Stimulated activated CD4-positive, alpha-beta T cell treated with anti-CD3 and anti-CD28 coated beads, Interleukin-12 subunit alpha, Interleukin-12 subunit beta, amount 100 ng/mL, for 48 hours (primary cell): ENCODE results near the gene PMEL.
"Not testable (repeated sequence)": the region's sequence is repeated elsewhere in the genome, so short reads cannot be mapped to it uniquely, and the experiment has no call there.

Source experiments
- DNase-seq, 3 donors: peaks; one replicate each; pipeline ENCODE4 v3.0.0-alpha.2; 2020; ENCODE audit warnings: low read depth in 2 of 3, low spot score in 1 of 3

The PMEL gene

DNA sequence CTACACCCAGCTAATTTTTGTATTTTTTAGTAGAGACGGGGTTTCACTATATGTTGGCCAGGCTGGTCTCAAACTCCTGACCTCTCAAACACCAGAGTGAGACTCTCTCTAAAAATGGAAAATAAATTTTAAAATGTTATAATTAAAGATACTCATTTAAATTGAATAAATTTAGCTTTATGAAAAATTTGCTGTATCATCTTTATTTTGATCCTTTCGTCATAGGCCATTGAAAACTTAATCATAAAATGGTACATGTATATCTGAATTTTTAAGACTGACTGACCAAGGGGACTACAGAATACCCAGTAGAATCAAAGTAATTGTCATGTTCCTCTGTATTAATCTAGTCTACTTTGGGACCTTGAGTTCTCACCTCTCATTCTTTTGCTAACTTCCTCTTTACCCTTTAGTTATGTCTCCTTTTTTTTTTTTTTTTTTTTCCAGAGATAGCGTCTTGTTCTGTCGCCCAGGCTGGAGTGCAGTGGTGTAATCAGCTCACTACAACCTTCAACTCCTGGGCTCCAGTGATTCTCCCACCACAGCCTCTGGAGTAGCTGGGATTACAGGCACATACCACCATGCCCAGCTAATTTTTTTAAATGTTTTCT is 17.5 kb upstream of the PMEL start:
- no peak for DNase-seq

GRCh38 chr12:55982319-55982936 is 16.6 kb upstream of the PMEL start:
- DNase-seq, result no peak

- not testable (repeated sequence) for DNase-seq
These were observed 16.0 kb upstream of the PMEL start for GRCh38 chr12:55981882-55982281.

- DNase-seq, result no peak
These were observed 13.2 kb upstream of the PMEL start for GRCh38 chr12:55979069-55979468.

- no peak for DNase-seq
These were observed 12.6 kb upstream of the PMEL start for GRCh38 chr12:55978393-55978792.

DNA sequence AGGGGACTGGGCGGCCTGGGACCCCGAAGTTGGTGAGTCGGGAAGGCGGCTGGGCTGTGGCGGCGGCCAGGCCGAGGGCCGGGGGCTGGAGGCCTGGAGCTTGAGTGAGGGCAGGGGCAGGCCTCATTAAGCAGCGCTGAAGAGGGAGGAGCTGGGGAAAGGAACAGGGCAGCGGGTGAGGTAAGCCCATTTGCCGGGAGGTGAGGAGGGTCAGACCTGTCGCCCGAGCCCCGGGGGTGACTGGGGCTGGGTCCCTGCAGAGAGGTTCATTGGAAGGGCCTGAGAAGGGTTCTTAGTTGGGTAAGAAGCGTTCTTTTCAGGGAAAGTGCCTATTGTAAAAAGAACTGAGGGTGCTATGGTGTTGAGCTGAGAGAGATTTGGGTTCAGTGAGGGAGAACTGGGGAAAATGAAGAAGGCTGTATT is 8.5 kb upstream of the PMEL start:
- peak in 2 of 3 donors; percentile 12 to 19 for DNase-seq

- peak; percentile 95 to 98 (median 96) for DNase-seq
These were observed 7.9 kb upstream of the PMEL start, which contains the start of gene RAB5B for GRCh38 chr12:55973599-55974307. RAB5B (plus strand) TSS chr12:55974078; CDS start chr12:55986961, 12,883 bp downstream.

DNA sequence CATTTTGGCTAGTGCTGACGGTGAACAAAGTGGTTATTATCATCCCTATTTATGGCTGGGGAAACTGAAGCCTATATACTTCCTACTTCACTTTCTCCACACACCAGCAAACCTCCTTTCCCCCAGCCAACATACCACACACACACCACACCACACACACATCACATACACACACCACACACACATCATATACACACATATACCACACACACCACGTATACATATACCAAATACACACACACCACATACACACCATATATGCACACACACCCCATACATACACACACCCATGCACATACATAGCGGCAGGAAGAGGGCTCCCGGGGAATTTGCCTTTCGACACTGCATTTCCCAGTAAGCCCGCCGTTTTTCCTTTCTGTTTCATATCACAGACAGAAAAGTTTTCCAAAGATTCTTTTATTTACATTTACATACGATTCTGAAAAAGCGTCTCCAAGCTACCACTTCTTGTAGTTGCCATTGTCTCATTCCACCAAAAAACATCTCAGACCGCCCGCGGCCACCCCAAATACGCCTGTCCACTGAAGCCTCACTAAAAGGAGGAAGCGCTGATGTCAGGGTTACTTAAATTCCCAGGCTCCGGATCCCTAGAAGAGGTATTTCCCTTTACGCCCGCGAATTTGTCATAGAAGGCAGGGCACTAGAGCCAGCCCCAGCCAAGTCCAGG is 7.2 kb upstream of the PMEL start:
- DNase-seq, result no peak

DNA sequence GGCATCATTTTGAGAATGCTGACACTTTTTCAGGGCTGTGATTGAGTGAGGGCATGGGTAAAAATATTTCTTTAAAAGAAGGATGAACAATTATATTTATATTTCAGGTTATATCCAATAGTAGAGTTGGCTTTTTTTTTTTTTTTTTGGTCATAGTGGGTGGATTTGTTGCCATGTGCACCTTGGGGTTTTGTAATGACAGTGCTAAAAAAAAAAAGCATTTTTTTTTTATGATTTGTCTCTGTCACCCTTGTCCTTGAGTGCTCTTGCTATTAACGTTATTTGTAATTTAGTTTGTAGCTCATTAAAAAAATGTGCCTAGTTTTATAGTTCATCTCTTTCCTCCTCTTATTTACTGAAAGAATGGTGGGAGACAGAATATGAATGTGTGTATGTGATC is 6.6 kb upstream of the PMEL start:
- DNase-seq, result no peak

- no peak for DNase-seq
These were observed 6.2 kb upstream of the PMEL start for GRCh38 chr12:55972042-55972441.

DNA sequence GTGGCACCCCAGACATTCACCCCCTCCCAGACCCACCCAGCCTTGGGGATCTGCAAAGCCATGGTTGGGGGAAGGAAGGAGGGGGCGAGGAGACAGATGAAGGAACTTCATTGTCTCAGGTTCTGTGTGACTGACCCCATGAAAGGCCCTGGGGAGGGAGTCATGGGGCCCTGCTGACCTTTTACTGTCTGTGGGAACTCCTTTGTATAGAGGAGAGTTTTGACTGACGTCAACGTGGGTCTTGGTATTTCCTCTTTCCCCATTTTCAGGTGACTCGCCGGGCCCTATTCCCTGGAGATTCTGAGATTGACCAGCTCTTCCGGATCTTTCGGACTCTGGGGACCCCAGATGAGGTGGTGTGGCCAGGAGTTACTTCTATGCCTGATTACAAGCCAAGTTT is 4.9 kb upstream of the PMEL start:
- DNase-seq, result no peak

DNA sequence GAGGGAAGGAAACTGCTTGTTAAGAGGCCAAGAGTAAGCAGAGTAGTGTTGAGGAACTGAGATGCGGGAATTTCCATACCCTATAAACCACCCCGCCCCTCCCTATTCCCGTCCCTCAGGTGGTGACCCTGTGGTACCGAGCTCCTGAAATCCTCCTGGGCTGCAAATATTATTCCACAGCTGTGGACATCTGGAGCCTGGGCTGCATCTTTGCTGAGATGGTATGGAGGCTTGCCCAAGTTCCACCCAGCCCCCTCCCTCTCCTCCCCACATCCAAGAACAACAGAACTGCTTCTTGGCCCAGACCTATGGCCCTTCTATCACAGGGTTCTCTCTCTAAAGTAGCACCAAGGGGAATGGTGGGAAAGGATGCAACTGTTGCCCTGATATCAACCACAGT is 3.5 kb upstream of the PMEL start:
- DNase-seq, result no peak

- DNase-seq, result peak; percentile 84 to 93 (median 89)
These were observed 803 bp upstream of the PMEL start, which contains the start of gene CDK2 for GRCh38 chr12:55966408-55967281. CDK2 (plus strand) TSS chr12:55966830; CDS start chr12:55967009, 179 bp downstream.

DNA sequence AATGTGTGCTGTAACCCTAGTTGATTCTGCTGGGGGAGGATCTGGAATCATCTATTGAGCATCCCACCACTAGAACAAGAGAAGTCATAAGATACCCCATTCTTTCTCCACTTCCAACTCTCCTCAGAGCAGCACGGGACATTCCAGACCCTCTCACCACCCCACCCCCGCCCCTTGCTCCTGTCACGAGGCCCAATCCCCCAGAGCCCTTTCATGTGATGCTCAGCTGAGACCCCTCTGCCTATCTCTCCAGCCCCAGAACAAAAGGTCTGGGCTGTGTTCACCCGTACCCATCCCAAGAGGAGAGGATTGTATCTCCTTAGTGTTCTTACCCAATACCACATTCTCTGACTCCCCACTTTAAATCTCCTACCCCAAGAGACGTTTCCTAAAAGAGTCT is 602 bp downstream of the PMEL start:
- no peak for DNase-seq

DNA sequence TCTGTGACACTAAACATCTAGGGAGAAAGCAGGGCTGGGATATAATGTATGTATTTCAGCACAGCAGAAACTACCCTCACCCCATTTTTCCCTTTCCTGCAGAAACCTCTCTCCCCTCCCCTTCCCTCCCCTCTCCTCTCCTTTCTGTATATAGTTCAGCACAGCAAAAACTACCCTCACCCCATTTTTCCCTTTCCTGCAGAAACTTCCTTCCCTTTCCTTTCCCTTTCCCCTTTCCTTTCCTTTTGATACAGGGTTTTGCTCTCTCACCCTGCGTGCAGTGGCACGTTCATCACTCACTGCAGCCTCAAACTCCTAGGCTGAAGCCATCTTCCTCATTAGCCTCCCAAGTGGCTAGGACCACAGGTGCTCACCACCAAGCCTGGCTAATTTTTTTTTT is 2.1 kb downstream of the PMEL start:
- DNase-seq, result no peak

DNA sequence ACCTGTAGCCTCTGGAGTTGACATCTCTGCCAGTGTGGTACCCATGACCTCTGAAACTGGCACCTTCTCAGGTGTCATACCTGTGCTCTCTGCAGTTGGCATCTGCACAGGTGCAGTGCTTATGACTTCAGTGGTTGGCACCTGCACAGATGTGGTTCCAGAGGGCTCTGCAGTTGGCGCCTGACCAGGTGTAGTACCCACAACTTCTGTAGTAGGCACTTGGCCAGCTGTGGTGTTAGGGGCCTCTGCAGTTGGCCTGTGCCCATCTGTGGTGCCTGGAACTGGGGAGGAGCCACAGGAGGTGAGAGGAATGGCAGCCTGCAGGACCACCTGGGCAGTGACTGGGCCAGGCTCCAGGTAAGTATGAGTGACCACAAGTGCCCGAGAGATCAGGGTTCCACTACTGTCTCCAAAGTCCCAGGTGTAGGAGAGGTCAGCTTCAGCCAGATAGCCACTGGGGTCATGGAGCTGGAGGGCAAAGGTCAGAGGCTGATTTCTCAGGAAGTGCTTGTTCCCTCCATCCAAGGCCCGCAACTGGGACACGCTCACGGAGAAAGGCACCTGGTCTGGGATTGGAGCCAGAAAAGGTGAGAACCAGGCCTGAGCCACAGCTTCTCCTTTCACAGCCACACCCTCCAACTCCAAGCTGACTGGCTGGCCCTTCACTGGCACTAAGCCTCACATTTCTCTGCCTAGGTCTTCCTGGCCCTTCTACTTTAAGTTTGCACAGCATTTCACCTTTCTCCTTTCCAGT is 8.6 kb downstream of the PMEL start:
- no peak for DNase-seq

- peak in 1 of 3 donors; percentile 32 for DNase-seq
These were observed 9.9 kb downstream of the PMEL start for GRCh38 chr12:55955800-55956508.

DNA sequence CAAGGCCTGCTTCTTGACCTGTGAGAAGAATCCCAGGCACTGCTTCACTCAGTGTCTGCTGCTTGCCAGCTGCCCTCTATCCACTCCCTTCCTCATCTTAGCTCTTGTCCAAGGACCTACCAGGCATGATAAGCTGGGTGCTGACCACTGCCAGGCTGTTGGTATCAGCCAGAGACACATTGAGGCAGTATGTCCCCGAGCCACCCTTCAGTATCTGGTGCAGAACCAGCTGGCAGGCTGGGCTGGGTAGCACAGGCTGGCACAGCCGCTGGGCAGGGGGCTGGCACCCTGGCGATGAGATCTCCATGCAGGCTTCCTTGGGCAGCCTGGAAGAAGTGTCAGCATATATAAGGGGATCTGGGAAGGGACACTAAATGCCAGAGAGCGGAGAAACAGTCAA is 10.5 kb downstream of the PMEL start:
- DNase-seq, result no peak

DNA sequence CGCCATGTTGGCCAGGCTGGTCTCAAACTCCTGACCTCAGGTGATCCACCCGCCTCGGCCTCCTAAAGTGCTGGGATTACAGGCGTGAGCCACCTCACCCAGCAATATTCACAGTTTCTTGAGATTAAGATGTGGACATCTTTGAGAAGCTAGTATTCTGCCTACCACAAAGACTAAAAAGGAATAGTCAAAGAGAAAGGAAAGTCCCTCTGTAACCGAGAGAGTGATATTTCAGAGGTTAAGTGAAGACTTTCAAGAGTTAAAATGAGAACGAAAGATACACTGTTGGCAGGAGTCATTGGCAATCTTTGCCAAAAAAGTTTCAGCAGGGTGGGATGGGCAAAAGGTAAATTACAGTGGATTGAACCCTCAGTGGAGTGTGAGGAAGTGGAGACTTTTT is 19.3 kb downstream of the PMEL start:
- no peak for DNase-seq
